Ascending aorta (tissue), 2 donors: ENCODE results near the gene HTT. TPM values are rescaled to one million over a fixed set of nuclear protein-coding genes. Genes with fewer than 3 reads are reported as not detected.

Source experiments
- DNase-seq, 2 donors: peaks; one replicate each; pipeline ENCODE4 v3.0.0-alpha.2; 2019; ENCODE audit warnings: low spot score in 2 of 2
- H3K27ac ChIP-seq, 2 donors: fragments of 200-600 bp; sonication (generic); one replicate each; pipeline ENCODE4 v1.5.1; 2016 to 2017; ENCODE audit warnings: mild to moderate bottlenecking in 1 of 2
- H3K27me3 ChIP-seq: fragments of 200-600 bp; sonication (generic); one replicate; pipeline ENCODE4 v1.5.1; 2017
- H3K36me3 ChIP-seq, 2 donors: fragments of 200-600 bp; sonication (generic); one replicate each; pipeline ENCODE4 v1.5.1; 2016
- H3K4me1 ChIP-seq, 2 donors: fragments of 200-600 bp; sonication (generic); one replicate each; pipeline ENCODE4 v1.5.1; 2016 to 2017; ENCODE audit warnings: mild to moderate bottlenecking in 1 of 2
- H3K4me3 ChIP-seq, 2 donors: fragments of 200-600 bp; sonication (generic); one replicate each; pipeline ENCODE4 v1.5.1; 2016 to 2017; ENCODE audit warnings: mild to moderate bottlenecking in 1 of 2
- H3K9me3 ChIP-seq, 2 donors: fragments of 200-600 bp; sonication (generic); one replicate each; pipeline ENCODE4 v1.5.1; 2016
- intact Hi-C: fragments of 100-400 bp; cut with DNase I; formaldehyde crosslinking; loops from one replicate; pipeline ENCODE4 v1.15.1; 2023
- total RNA-seq: library from RNA; depleted of rRNA; stranded (reverse); fragments of >200 nt; gene quantifications from one replicate; pipeline ENCODE4 v1.1.0, GENCODE V29; 2016
- TF ChIP-seq, protein P1 (sequence below), 3 experiments: fragments of 200-600 bp in 2 of 3; fragments of 450-650 bp in 1 of 3; sonication (generic) in 2 of 3; IDR thresholded peaks; one replicate each; pipeline ENCODE4 v1.5.1; 2016 to 2019; ENCODE audit warnings: antibody characterized with exemption in 3 of 3, mild to moderate bottlenecking in 1 of 3, moderate library complexity in 1 of 3

The HTT gene
- total RNA-seq, 1 donor from 2014 or later: 23.7 TPM

GRCh38 chr4:3130201-3130600 lies 55.7 kb downstream of the HTT start:
- DNase-seq: no peak
- intact Hi-C loops: no loop called here
- H3K4me1 ChIP-seq: peaks cover 0 to 4% of the 10 kb centered on the region in 2 donors
- TF ChIP-seq, protein P1, sequence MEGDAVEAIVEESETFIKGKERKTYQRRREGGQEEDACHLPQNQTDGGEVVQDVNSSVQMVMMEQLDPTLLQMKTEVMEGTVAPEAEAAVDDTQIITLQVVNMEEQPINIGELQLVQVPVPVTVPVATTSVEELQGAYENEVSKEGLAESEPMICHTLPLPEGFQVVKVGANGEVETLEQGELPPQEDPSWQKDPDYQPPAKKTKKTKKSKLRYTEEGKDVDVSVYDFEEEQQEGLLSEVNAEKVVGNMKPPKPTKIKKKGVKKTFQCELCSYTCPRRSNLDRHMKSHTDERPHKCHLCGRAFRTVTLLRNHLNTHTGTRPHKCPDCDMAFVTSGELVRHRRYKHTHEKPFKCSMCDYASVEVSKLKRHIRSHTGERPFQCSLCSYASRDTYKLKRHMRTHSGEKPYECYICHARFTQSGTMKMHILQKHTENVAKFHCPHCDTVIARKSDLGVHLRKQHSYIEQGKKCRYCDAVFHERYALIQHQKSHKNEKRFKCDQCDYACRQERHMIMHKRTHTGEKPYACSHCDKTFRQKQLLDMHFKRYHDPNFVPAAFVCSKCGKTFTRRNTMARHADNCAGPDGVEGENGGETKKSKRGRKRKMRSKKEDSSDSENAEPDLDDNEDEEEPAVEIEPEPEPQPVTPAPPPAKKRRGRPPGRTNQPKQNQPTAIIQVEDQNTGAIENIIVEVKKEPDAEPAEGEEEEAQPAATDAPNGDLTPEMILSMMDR (IDR thresholded peaks at IDR 0.05): no peak
- no peaks in the 10 kb centered on the region for H3K27me3 ChIP-seq
- no peaks in the 10 kb centered on the region for H3K9me3 ChIP-seq
- peaks cover 66 to 77% of the 10 kb centered on the region in 2 donors for H3K36me3 ChIP-seq
- H3K4me3 ChIP-seq: no peak overlapping the region
- H3K27ac ChIP-seq: no peak overlapping the region

GRCh38 chr4:3130826-3131225 lies 56.3 kb downstream of the HTT start:
- DNase-seq: no peak
- Histone ChIP-seq H3K36me3 (peaks cover 66 to 77% of the 10 kb centered on the region in 2 donors), H3K27ac (no peak overlapping the region), H3K4me1 (peaks cover 0 to 10% of the 10 kb centered on the region in 2 donors), H3K27me3 (no peaks in the 10 kb centered on the region), H3K4me3 (no peak overlapping the region), H3K9me3 (no peaks in the 10 kb centered on the region)
- TF ChIP-seq, protein P1 (IDR thresholded peaks at IDR 0.05): no peak
- intact Hi-C loops: no loop called here

GRCh38 chr4:3134201-3134600 lies 59.7 kb downstream of the HTT start:
- H3K4me3 ChIP-seq: no peak overlapping the region
- no peaks in the 10 kb centered on the region for H3K27me3 ChIP-seq
- H3K27ac ChIP-seq: peak overlapping the region in 1 of 2 donors; percentile 25
- peaks cover 0 to 10% of the 10 kb centered on the region in 2 donors for H3K4me1 ChIP-seq
- H3K9me3 ChIP-seq: no peaks in the 10 kb centered on the region
- TF ChIP-seq, protein P1 (IDR thresholded peaks at IDR 0.05): no peak
- intact Hi-C loops: loop anchor here (2.0 kb wide), 1 partner anchor 27 kb away; no protein-coding TSS in a partner anchor
- DNase-seq: no peak
- peaks cover 48 to 71% of the 10 kb centered on the region in 2 donors for H3K36me3 ChIP-seq

- DNase-seq: no peak
- Histone ChIP-seq H3K27ac (peak overlapping the region; percentile 25 to 64), H3K9me3 (no peaks in the 10 kb centered on the region), H3K4me3 (peak overlapping the region in 1 of 2 donors; percentile 31), H3K4me1 (peaks cover 0 to 10% of the 10 kb centered on the region in 2 donors), H3K27me3 (no peaks in the 10 kb centered on the region), H3K36me3 (peaks cover 55 to 67% of the 10 kb centered on the region in 2 donors)
- intact Hi-C loops: loop anchor here (2.0 kb wide), 1 partner anchor 29 kb away; no protein-coding TSS in a partner anchor
- TF ChIP-seq, protein P1 (IDR thresholded peaks at IDR 0.05): no peak
Measured at GRCh38 chr4:3135155-3136011, 60.9 kb downstream of the HTT start.

GRCh38 chr4:3136454-3136853 lies 62.0 kb downstream of the HTT start:
- TF ChIP-seq, protein P1 (IDR thresholded peaks at IDR 0.05): peak in 2 of 3 experiments; percentile 25 to 33
- Histone ChIP-seq H3K27ac (no peak overlapping the region), H3K4me1 (peaks cover 0 to 10% of the 10 kb centered on the region in 2 donors), H3K4me3 (no peak overlapping the region), H3K27me3 (no peaks in the 10 kb centered on the region), H3K36me3 (peaks cover 51 to 65% of the 10 kb centered on the region in 2 donors), H3K9me3 (no peaks in the 10 kb centered on the region)
- intact Hi-C loops: no loop called here
- no peak for DNase-seq
